G401 (cell line): ENCODE results near the gene RAC2. TPM values are rescaled to one million over a fixed set of nuclear protein-coding genes. Genes with fewer than 3 reads are reported as not detected.

Experiments used
- DNase-seq: peaks from one replicate; pipeline ENCODE4 v3.0.0-alpha.2; 2015; ENCODE audit warnings: low spot score
- in situ Hi-C: cut with HindIII; loops from 2 replicates; pipeline ENCODE4 v1.10.0; 2016; ENCODE audit warnings: low sequenced_read_pairs, mixed read lengths
- total RNA-seq: library from RNA; depleted of rRNA; stranded (reverse); fragments of >200 nt; shearing (Covaris generic); gene quantifications from 2 replicates; pipeline ENCODE4 v1.2.3, GENCODE V29; 2014; rRNA removed

RAC2 gene
- total RNA-seq, 1 experiment from 2014 or later = not detected

- in situ Hi-C loops = no loop called here
- DNase-seq = no peak
Measured at GRCh38 chr22:37183432-37184379, 60.4 kb downstream of the RAC2 start.

- no peak for DNase-seq
- in situ Hi-C loops = no loop called here
Measured at GRCh38 chr22:37182949-37183245, 61.2 kb downstream of the RAC2 start.

- in situ Hi-C loops = no loop called here
- no peak for DNase-seq
Measured at GRCh38 chr22:37182101-37182948, 61.7 kb downstream of the RAC2 start.

- no peak for DNase-seq
- in situ Hi-C loops = no loop called here
Measured at GRCh38 chr22:37181681-37182080, 62.4 kb downstream of the RAC2 start.

GRCh38 chr22:37180531-37181231, 63.4 kb downstream of the RAC2 start:
- in situ Hi-C loops = no loop called here
- DNase-seq = no peak

- in situ Hi-C loops = no loop called here
- no peak for DNase-seq
Measured at GRCh38 chr22:37179622-37180420, 64.2 kb downstream of the RAC2 start.

- in situ Hi-C loops = no loop called here
- DNase-seq = no peak
Measured at GRCh38 chr22:37179126-37179470, 65.0 kb downstream of the RAC2 start.

GRCh38 chr22:37178350-37179125, 65.5 kb downstream of the RAC2 start:
- in situ Hi-C loops = no loop called here
- DNase-seq = peak; percentile 87

- no peak for DNase-seq
Measured at GRCh38 chr22:37177755-37178154, 66.3 kb downstream of the RAC2 start.

GRCh38 chr22:37177221-37177620, 66.8 kb downstream of the RAC2 start:
- no peak for DNase-seq

More at GRCh38 chr22:37177755-37178154, 66.3 kb downstream of the RAC2 start:
- in situ Hi-C loops = no loop called here

GRCh38 chr22:37176464-37177061, 67.5 kb downstream of the RAC2 start:
- in situ Hi-C loops = no loop called here

More at GRCh38 chr22:37177221-37177620, 66.8 kb downstream of the RAC2 start:
- in situ Hi-C loops = no loop called here

GRCh38 chr22:37175414-37176281, 68.4 kb downstream of the RAC2 start:
- no peak for DNase-seq
- in situ Hi-C loops = no loop called here

More at GRCh38 chr22:37176464-37177061, 67.5 kb downstream of the RAC2 start:
- DNase-seq = no peak

Other genes starting within 250 kb of the RAC2 start
- gene TST, start 224.8 kb downstream of the RAC2 start, total RNA-seq = 43.2 and 58.2 TPM in 2 replicates
- 177 and 203 TPM in 2 replicates for gene MPST, start 224.5 kb downstream of the RAC2 start, total RNA-seq
- 24.9 and 30.0 TPM in 2 replicates for gene KCTD17, start 192.5 kb downstream of the RAC2 start, total RNA-seq
- gene TMPRSS6, start 134.6 kb downstream of the RAC2 start, total RNA-seq = not detected in 2 replicates
- not detected in 2 replicates for gene IL2RB, start 94.4 kb downstream of the RAC2 start, total RNA-seq
- gene C1QTNF6, start 56.0 kb downstream of the RAC2 start, total RNA-seq = 5.0 and 6.7 TPM in 2 replicates
- gene SSTR3, start 31.8 kb downstream of the RAC2 start, total RNA-seq = not detected in 2 replicates
- gene CYTH4, start 38.2 kb upstream of the RAC2 start, total RNA-seq = not detected in 2 replicates
- gene ELFN2, start 183.2 kb upstream of the RAC2 start, total RNA-seq = under 0.01 TPM in 1 of 2 replicates, not detected in the other
- gene MFNG, start 242.1 kb upstream of the RAC2 start, total RNA-seq = 3.3 and 10.6 TPM in 2 replicates